GM23338 (cell line): ENCODE results near the gene FMN1. TPM values are rescaled to one million over a fixed set of nuclear protein-coding genes. Genes with fewer than 3 reads are reported as not detected.

ENCODE experiments used
- ATAC-seq: fragments of 200-7000 bp; cut with Tn5 transposase; 3 replicates; pipeline ENCODE4 v1.9.1; 2020
- DNase-seq: peaks from one replicate; pipeline ENCODE4 v3.0.0-alpha.2; 2015; ENCODE audit warnings: low spot score
- H2AFZ ChIP-seq: fragments of 200-600 bp; sonication (generic); 2 replicates; pipeline ENCODE4 v1.8.0; 2016; ENCODE audit warnings: antibody characterized with exemption, mild to moderate bottlenecking, moderate library complexity
- H3F3A ChIP-seq: fragments of 200-600 bp; sonication (generic); replicated peaks from 2 replicates; pipeline ENCODE4 v1.8.0; 2017; ENCODE audit warnings: antibody characterized with exemption, mixed run types, low read depth
- H3K27ac ChIP-seq: fragments of 200-600 bp; sonication (generic); 2 replicates; pipeline ENCODE4 v1.6.1; 2016; ENCODE audit warnings: low read depth
- H3K27me3 ChIP-seq: fragments of 200-600 bp; sonication (generic); 2 replicates; pipeline ENCODE4 v1.8.0; 2016; ENCODE audit warnings: mild to moderate bottlenecking, mixed run types, moderate library complexity; ENCODE audit not compliant: insufficient read depth
- H3K36me3 ChIP-seq: fragments of 200-600 bp; sonication (generic); 2 replicates; pipeline ENCODE4 v1.8.0; 2016; ENCODE audit warnings: mild to moderate bottlenecking; ENCODE audit not compliant: insufficient read depth
- H3K4me1 ChIP-seq: fragments of 200-600 bp; sonication (generic); 2 replicates; pipeline ENCODE4 v1.8.0; 2016; ENCODE audit warnings: mild to moderate bottlenecking, moderate library complexity; ENCODE audit not compliant: insufficient read depth
- H3K4me2 ChIP-seq: fragments of 200-600 bp; sonication (generic); 2 replicates; pipeline ENCODE4 v1.7.1; 2017; ENCODE audit warnings: mixed run types
- H3K4me3 ChIP-seq: fragments of 200-600 bp; sonication (generic); 2 replicates; pipeline ENCODE4 v1.6.1; 2016; ENCODE audit warnings: mixed run types
- H3K79me2 ChIP-seq: fragments of 200-600 bp; sonication (generic); replicated peaks from 2 replicates; pipeline ENCODE4 v1.8.0; 2017; ENCODE audit warnings: mild to moderate bottlenecking; ENCODE audit not compliant: insufficient read depth
- H3K9me2 ChIP-seq: fragments of 200-600 bp; sonication (generic); 2 replicates; pipeline ENCODE4 v1.8.0; 2017; ENCODE audit not compliant: insufficient read depth
- H4K20me1 ChIP-seq: fragments of 200-600 bp; sonication (generic); replicated peaks from 2 replicates; pipeline ENCODE4 v1.8.0; 2017; ENCODE audit warnings: mild to moderate bottlenecking; ENCODE audit not compliant: insufficient read depth
- H3K27ac Mint-ChIP-seq: 2 replicates; pipeline ENCODE4 v1.8.0; 2020; ENCODE audit warnings: inconsistent platforms, mild to moderate bottlenecking, moderate library complexity, mixed read lengths
- H3K27me3 Mint-ChIP-seq: 3 replicates; pipeline ENCODE4 v1.8.0; 2022; ENCODE audit warnings: low read depth, mild to moderate bottlenecking, moderate library complexity, mixed read lengths, inconsistent platforms; ENCODE audit not compliant: insufficient read depth, poor library complexity
- H3K36me3 Mint-ChIP-seq: 3 replicates; pipeline ENCODE4 v1.8.0; 2021; ENCODE audit warnings: low read depth, mild to moderate bottlenecking, inconsistent platforms, moderate library complexity, mixed read lengths
- H3K4me1 Mint-ChIP-seq: 3 replicates; pipeline ENCODE4 v1.8.0; 2020; ENCODE audit warnings: mild to moderate bottlenecking, inconsistent platforms, mixed read lengths
- H3K4me3 Mint-ChIP-seq: 3 replicates; pipeline ENCODE4 v1.8.0; 2021; ENCODE audit warnings: moderate library complexity, mild to moderate bottlenecking, inconsistent platforms, mixed read lengths
- H3K9me3 Mint-ChIP-seq: 3 replicates; pipeline ENCODE4 v1.8.0; 2020; ENCODE audit warnings: moderate library complexity, mild to moderate bottlenecking, inconsistent platforms, mixed read lengths
- CREB1 ChIP-seq: fragments of 250-450 bp; sonication (Bioruptor Pico); IDR thresholded peaks from 2 replicates; pipeline ENCODE4 v1.5.0; 2020; ENCODE audit warnings: low read depth, mild to moderate bottlenecking, moderate library complexity
- CTCF ChIP-seq, 2 experiments: fragments of 200-600 bp in 1 of 2; sonication (generic) in 1 of 2; conservative IDR thresholded peaks; 2 replicates each; pipeline versions ENCODE4 v1.5.1 to v1.6.1; 2016 to 2017; ENCODE audit warnings: antibody characterized with exemption in 2 of 2, low read depth in 2 of 2, mild to moderate bottlenecking in 2 of 2, moderate library complexity in 1 of 2
- ETS1 ChIP-seq: IDR thresholded peaks from 2 replicates; pipeline ENCODE4 v1.6.1; 2016; ENCODE audit warnings: antibody characterized with exemption
- EZH2 ChIP-seq: fragments of 200-600 bp; sonication (generic); IDR thresholded peaks from one replicate; pipeline ENCODE4 v1.8.0; 2017; ENCODE audit warnings: antibody characterized with exemption, mild to moderate bottlenecking, low read depth; ENCODE audit not compliant: unreplicated experiment
- EZH2phosphoT487 ChIP-seq: fragments of 200-600 bp; sonication (generic); IDR thresholded peaks from one replicate; pipeline ENCODE4 v1.8.1; 2018; ENCODE audit warnings: antibody characterized with exemption; ENCODE audit not compliant: unreplicated experiment
- JUNB ChIP-seq: IDR thresholded peaks from one replicate; pipeline ENCODE4 v1.6.1; 2016; ENCODE audit warnings: antibody characterized with exemption; ENCODE audit not compliant: unreplicated experiment
- NANOG ChIP-seq: IDR thresholded peaks from 2 replicates; pipeline ENCODE4 v1.6.1; 2016; ENCODE audit warnings: antibody characterized with exemption, borderline replicate concordance
- POLR2AphosphoS5 ChIP-seq: IDR thresholded peaks from 2 replicates; pipeline ENCODE4 v1.6.1; 2016; ENCODE audit warnings: antibody characterized with exemption, low read depth
- REST ChIP-seq: IDR thresholded peaks from one replicate; pipeline ENCODE4 v1.6.1; 2018; ENCODE audit warnings: antibody characterized with exemption; ENCODE audit not compliant: unreplicated experiment
- STAT1 ChIP-seq: IDR thresholded peaks from one replicate; pipeline ENCODE4 v1.6.1; 2016; ENCODE audit warnings: antibody characterized with exemption; ENCODE audit not compliant: unreplicated experiment
- ZNF114 ChIP-seq: fragments of 250-450 bp; sonication (Bioruptor Pico); IDR thresholded peaks from 2 replicates; pipeline ENCODE4 v1.5.0; 2020; ENCODE audit warnings: mild to moderate bottlenecking, moderate library complexity
- ZNF331 ChIP-seq: fragments of 250-450 bp; sonication (Bioruptor Pico); IDR thresholded peaks from 2 replicates; pipeline ENCODE4 v1.5.0; 2020; ENCODE audit warnings: low read depth, mild to moderate bottlenecking, moderate library complexity
- ZNF462 ChIP-seq: fragments of 250-450 bp; sonication (Bioruptor Pico); IDR thresholded peaks from 2 replicates; pipeline ENCODE4 v1.5.0; 2020; ENCODE audit warnings: mild to moderate bottlenecking, moderate library complexity
- polyA plus RNA-seq: library from polyadenylated mRNA; unstranded; fragments of >200 nt; fragmentation: Nextera tagmentation; extraction: Ambion mirVana; gene quantifications from 2 replicates; pipeline ENCODE4 v1.2.1, GENCODE V29; 2016
- total RNA-seq: library from RNA; depleted of rRNA; stranded (reverse); fragments of >200 nt; shearing (Covaris generic); gene quantifications from 2 replicates; pipeline ENCODE4 v1.2.3, GENCODE V29; 2014

FMN1 gene
- total and polyA plus RNA-seq, 2 experiments from 2014 or later: 1.2 to 1.6 TPM

GRCh38 chr15:33157371-33158037 is 37.0 kb downstream of the FMN1 start:
- no peaks in the 10 kb centered on the region for H4K20me1 ChIP-seq

More at GRCh38 chr15:33157371-33158037, 37.0 kb downstream of the FMN1 start:
- no peak overlapping the region for H3K4me3 ChIP-seq
- peaks cover 4% of the 10 kb centered on the region; the same call in 1 of the 2 replicates for H3K4me1 ChIP-seq
- no peaks in the 10 kb centered on the region for H3K36me3 ChIP-seq
- DNase-seq (no peak), ATAC-seq (no peak)
- H3K36me3 Mint-ChIP-seq: no peaks in the 10 kb centered on the region
- H3K9me3 Mint-ChIP-seq: no peaks in the 10 kb centered on the region
- 0 out of 2 replicates have a peak overlapping the region, but pooled peaks have one; percentile 47 for H2AFZ ChIP-seq
- TF ChIP-seq ZNF462 (CRISPR knock-in tag) (no peak), EZH2phosphoT487 (no peak), REST (no peak), ZNF331 (CRISPR knock-in tag) (no peak), ETS1 (no peak), STAT1 (no peak), CTCF (conservative IDR thresholded peaks at IDR 0.05; ENCODE audit: low read depth in 2 of 2) (no peak), NANOG (no peak), POLR2AphosphoS5 (no peak), CREB1 (CRISPR knock-in tag) (no peak), EZH2 (no peak), ZNF114 (CRISPR knock-in tag) (no peak), JUNB (no peak)
- H3K4me2 ChIP-seq: no peak overlapping the region
- no peak overlapping the region for H3K27ac Mint-ChIP-seq
- no peaks in the 10 kb centered on the region for H3K9me2 ChIP-seq
- no peaks in the 10 kb centered on the region for H3K27me3 Mint-ChIP-seq
- H3K4me3 Mint-ChIP-seq: no peak overlapping the region
- H3K27me3 ChIP-seq: no peaks in the 10 kb centered on the region
- no peaks in the 10 kb centered on the region for H3K79me2 ChIP-seq
- peaks cover 3% of the 10 kb centered on the region for H3K4me1 Mint-ChIP-seq
- H3K27ac ChIP-seq: no peak overlapping the region
- H3F3A ChIP-seq: no peaks in the 10 kb centered on the region
